HG02885 (cell line): ENCODE data around the gene TRAF2.
"Not testable (repeated sequence)": the region's sequence is repeated elsewhere in the genome, so short reads cannot be mapped to it uniquely, and the experiment has no call there.

Experiments
- ATAC-seq: cut with Tn5 transposase; IDR thresholded peaks from one replicate; pipeline ENCODE4 v1.9.1; 2021; ENCODE audit warnings: mild to moderate bottlenecking; ENCODE audit not compliant: unreplicated experiment, poor library complexity

Gene TRAF2

DNA sequence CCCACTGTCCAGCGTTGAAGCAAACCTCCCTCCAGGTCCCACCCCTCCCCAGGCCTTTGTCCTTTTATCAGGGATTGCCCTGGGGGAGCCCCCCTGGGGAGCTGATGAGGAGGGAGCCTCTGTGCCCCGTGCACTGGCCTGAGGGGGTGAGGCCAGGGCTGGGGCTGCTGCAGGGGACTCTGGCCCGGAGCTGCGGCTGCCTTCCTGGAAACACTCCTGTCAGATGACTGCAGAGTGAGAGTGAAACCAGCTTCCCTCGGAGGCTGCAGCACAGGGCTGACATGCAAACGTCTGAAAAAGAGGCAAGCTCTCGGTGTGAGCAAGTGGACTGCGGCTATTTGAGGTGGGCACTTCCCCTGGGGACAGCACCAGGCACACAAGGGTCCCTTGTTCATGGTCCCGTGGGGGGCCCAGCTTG is 4.6 kb upstream of the TRAF2 start:
- ATAC-seq = no peak

- ATAC-seq = no peak
These were observed 4.0 kb upstream of the TRAF2 start for GRCh38 chr9:136882109-136882946.

- not testable (repeated sequence) for ATAC-seq
These were observed 3.4 kb upstream of the TRAF2 start for GRCh38 chr9:136882947-136883283.

DNA sequence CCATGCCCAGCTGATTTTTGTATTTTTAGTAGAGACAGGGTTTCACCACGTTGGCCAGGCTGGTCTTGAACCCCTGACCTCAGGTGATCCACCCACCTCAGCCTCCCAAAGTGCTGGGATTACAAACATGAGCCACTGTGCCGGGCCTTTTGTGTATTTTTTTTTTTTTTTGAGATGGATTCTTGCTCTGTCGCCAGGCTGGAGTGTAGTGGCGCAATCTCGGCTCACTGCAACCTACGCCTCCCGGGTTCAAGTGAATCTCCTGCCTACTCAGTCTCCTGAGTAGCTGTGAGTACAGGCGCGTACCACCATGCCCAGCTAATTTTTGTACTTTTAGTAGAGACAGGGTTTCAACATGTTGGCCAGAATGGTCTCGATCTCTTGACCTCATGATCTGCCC is 2.6 kb upstream of the TRAF2 start:
- ATAC-seq = not testable (repeated sequence)

DNA sequence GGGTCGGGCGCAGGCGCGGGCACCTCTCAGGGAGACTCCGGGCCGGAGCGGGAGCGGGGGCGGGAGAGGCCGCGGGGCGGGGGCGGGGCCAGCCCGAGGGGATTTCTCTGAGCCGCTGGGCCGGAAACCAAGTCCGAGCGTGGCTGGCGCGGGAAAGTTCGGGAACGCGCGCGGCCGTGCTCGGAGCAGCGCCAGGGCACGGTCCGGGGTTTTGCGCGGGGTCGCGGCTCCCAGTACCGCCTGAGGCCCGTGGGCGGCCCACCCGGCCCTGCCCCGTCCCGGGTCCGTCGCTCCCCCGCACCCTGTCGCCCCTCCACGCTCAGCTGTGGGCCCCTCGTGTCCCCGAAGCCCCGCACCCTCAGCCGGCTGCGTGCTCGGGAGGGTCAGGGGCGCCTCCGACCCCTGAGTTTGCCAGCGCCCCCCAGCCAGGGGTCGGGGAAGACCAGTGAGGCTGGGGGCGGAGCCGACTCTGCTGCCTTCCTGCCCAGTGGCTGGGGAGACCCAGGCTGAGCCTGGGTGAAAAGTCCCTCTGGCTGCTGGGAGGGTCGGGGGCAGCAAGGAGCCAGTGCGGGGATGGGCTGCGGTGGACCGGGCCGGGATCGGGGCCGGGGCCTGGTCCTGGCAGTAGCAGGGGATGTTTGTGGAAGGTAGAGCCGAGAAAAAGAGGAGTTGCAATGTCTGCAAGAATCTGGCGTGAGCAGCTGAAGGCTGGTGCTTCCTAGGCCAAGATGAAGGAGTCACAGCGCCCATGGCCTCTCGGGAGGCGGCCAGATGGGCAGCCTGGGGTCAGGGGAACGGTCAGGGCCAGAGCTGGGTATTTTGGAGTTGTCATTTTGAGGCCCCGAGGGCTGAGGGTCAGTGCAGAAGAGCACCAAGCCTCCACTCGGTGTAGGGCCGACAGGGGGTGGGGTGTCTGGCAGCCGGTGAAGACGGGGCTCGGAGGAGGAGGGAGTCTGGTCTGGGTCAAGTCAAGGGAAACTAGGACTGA is 588 bp downstream of the TRAF2 start:
- ATAC-seq = peak; percentile 39

GRCh38 chr9:136888454-136888853 is 2.1 kb downstream of the TRAF2 start:
- no peak for ATAC-seq

DNA sequence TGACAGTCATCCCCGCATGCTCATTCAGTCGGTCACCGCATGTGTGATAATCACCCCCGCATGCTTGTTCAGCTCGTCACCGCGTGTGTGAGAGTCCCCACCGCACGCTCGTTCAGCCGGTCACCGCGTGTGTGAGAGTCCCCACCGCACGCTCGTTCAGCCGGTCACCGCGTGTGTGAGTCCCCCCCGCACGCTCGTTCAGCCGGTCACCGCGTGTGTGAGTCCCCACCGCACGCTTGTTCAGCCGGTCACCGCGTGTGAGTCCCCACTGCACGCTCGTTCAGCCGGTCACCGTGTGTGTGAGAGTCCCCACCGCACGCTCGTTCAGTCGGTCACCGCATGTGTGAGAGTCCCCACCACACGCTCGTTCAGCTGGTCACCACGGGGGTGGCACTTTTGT is 3.5 kb downstream of the TRAF2 start:
- no peak for ATAC-seq

- ATAC-seq = no peak
These were observed 4.3 kb downstream of the TRAF2 start for GRCh38 chr9:136890661-136891060.

DNA sequence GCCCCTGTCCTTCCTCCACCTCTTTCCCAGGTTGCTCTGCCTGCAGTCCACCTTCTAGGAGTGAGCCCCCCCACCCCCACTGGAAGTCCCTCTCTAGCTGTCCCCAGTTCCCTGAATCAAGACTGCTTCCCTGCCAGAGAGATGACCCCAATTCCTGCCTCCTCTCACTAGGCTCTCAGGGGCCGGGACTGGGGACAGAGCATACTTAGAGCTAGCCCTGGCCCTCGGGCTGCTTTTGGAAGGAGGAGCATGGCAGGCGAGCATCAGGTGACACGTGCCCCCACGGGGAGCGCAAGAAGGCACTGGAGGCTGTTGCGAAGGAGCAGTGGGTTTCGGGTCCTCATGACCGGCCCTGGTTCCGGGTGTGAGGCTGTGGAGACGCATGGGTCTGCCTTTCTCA is 9.7 kb downstream of the TRAF2 start:
- ATAC-seq = no peak

DNA sequence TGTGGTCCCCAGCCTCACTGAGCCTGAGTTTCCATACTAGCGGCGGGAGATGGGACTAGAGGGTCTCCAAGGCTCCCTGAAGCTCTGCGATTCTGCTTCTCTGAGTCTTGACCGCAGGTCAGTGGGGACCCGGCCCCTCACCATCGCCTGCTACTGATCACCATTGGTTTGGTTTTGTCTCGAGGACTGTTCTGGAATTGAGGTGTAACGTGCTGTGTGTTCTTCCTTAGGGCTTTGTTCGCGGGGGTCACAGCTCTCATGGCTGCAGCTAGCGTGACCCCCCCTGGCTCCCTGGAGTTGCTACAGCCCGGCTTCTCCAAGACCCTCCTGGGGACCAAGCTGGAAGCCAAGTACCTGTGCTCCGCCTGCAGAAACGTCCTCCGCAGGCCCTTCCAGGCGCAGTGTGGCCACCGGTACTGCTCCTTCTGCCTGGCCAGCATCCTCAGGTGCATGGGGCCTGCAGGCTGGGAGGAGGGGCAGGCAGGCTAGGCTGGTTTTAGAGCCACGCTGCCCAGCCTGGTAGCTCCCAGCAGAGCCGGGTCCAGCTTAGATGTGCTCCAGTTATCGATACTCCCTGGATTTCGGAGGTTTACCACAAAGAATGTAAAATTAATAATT is 12.3 kb downstream of the TRAF2 start:
- no peak for ATAC-seq

- peak; percentile 42 for ATAC-seq
These were observed 12.9 kb downstream of the TRAF2 start for GRCh38 chr9:136899196-136899595.

DNA sequence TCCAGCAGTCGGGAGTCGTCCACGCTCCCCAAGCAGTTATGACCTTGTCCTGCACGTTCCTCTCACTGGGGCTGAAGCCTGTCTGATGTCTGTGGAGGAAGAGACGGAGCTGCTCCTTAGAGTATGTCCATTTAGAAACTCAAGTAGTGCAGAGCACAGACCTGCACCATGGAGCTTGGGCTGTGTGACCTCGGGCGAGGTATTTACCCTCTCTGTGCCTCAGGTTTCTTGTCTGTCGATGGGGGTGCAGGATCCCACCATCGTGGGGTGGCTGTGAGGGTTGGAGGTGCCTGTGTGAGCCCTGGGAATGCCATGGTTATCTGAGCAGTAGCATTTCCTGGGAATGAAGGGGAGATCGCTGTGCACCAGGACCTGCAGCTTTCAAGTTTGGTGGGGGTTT is 14.2 kb downstream of the TRAF2 start:
- no peak for ATAC-seq

GRCh38 chr9:136900988-136901515 is 14.7 kb downstream of the TRAF2 start:
- ATAC-seq = no peak

DNA sequence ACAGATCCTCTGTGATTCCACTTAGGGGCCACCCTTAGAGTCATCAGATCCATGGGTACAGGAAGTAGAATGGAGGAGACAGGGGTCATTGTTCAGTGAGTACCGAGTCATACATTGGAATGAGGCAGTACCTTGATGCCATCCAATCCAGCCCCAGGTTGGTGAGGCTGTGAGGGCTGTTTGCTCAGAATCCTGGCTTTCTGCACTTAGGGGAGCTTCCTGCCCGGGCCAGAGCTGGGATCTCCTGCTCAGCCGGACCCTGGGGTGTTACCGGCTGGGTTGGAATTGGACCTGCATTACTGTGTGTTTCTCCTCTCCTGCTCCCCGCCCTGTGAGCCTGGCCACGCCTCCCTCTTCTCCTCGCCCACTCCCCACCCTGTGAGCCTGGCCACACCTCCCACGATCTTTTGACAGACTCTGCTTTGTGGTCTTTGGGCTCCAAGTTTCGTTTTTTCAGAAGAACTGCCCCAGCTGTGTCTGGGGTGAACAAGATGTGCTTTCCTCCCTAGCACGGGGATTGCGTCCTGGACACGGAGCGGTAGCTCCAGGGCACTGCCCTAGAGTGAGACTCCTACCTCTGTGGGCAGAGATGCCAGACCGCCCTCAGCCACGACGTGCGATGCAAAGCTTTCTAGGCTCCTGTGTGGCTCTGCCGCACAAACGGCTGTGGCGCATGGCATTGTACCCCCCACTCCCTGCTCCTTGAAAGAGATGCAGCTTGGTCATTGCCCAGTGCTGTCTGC is 15.4 kb downstream of the TRAF2 start:
- ATAC-seq = peak; percentile 48

- ATAC-seq = peak; percentile 64
These were observed 16.0 kb downstream of the TRAF2 start for GRCh38 chr9:136902259-136902821.

DNA sequence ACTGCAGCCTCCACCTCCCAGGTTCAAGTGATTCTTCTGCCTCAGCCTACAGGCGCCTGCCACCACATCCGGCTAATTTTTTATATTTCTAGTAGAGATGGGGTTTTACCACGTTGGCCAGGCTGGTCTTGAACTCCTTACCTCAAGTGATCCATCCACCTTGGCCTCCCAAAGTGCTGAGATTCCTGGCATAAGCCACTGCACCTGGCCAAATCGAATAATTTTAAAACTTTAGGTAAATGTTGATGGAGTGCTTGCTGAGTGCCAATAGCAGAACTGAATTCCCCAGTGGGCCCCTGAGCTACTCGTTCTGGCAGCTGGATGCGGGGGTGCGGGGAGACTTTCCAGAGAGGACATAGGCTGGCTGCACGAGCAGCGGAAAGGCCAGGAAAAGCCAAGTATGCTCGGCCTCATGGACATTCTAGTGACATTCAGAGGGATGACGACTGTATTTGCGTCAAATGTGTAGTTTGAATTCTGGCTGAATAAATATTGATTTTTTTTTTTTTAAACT is 16.8 kb downstream of the TRAF2 start:
- no peak for ATAC-seq

GRCh38 chr9:136906266-136906665 is 19.9 kb downstream of the TRAF2 start:
- no peak for ATAC-seq

- ATAC-seq = no peak
These were observed 20.9 kb downstream of the TRAF2 start for GRCh38 chr9:136907011-136907914.
